Smooth muscle cell (in vitro differentiated cells): ENCODE data around the gene RAB8A. TPM values are rescaled to one million over a fixed set of nuclear protein-coding genes. Genes with fewer than 3 reads are reported as not detected.
"Not testable (repeated sequence)": the region's sequence is repeated elsewhere in the genome, so short reads cannot be mapped to it uniquely, and the experiment has no call there.

Source experiments
- DNase-seq: peaks from one replicate; lab custom pipeline; 2025; ENCODE audit not compliant: unreplicated experiment; lab: John Stamatoyannopoulos, UW
- H2AFZ ChIP-seq: fragments of 200-600 bp; sonication (generic); 2 replicates; pipeline ENCODE4 v1.6.0; 2016; ENCODE audit warnings: antibody characterized with exemption, low read depth, mild to moderate bottlenecking
- H3F3A ChIP-seq: fragments of 200-600 bp; sonication (generic); 2 replicates; pipeline ENCODE4 v1.6.0; 2017; ENCODE audit warnings: antibody characterized with exemption, low read depth
- H3K27ac ChIP-seq: fragments of 200-600 bp; sonication (generic); 2 replicates; pipeline ENCODE4 v1.5.1; 2016; ENCODE audit warnings: low read depth, mild to moderate bottlenecking
- H3K27me3 ChIP-seq: fragments of 200-600 bp; sonication (generic); 2 replicates; pipeline ENCODE4 v1.6.1; 2016; ENCODE audit warnings: low read depth, mild to moderate bottlenecking
- H3K36me3 ChIP-seq: fragments of 200-600 bp; sonication (generic); 2 replicates; pipeline ENCODE4 v1.5.1; 2016; ENCODE audit warnings: low read depth
- H3K4me1 ChIP-seq: fragments of 200-600 bp; sonication (generic); 2 replicates; pipeline ENCODE4 v1.5.1; 2016; ENCODE audit warnings: low read depth
- H3K4me2 ChIP-seq: fragments of 200-600 bp; sonication (generic); 2 replicates; pipeline ENCODE4 v1.6.0; 2016; ENCODE audit warnings: mild to moderate bottlenecking
- H3K4me3 ChIP-seq: fragments of 200-600 bp; sonication (generic); 2 replicates; pipeline ENCODE4 v1.5.1; 2016; ENCODE audit warnings: mild to moderate bottlenecking
- H3K79me2 ChIP-seq: fragments of 200-600 bp; sonication (generic); 2 replicates; pipeline ENCODE4 v1.6.0; 2016; ENCODE audit warnings: low read depth, mild to moderate bottlenecking
- H3K9ac ChIP-seq: fragments of 200-600 bp; sonication (generic); 2 replicates; pipeline ENCODE4 v1.6.0; 2016; ENCODE audit warnings: low read depth
- H3K9me3 ChIP-seq: fragments of 200-600 bp; sonication (generic); replicated peaks from 2 replicates; pipeline ENCODE4 v1.5.1; 2016; ENCODE audit warnings: low read depth
- H4K20me1 ChIP-seq: fragments of 200-600 bp; sonication (generic); 2 replicates; pipeline ENCODE4 v1.6.0; 2016; ENCODE audit warnings: low read depth
- CTCF ChIP-seq: fragments of 200-600 bp; sonication (generic); IDR thresholded peaks from 2 replicates; pipeline ENCODE4 v1.5.1; 2017; ENCODE audit warnings: borderline replicate concordance, mild to moderate bottlenecking, antibody characterized with exemption; ENCODE audit not compliant: insufficient read depth, poor library complexity, severe bottlenecking
- WGBS: methylation state at CpG from one replicate; pipeline ENCODE4 v1.1.7; 2016; ENCODE audit warnings: low lambda C conversion rate; 5-methylcytosine and 5-hydroxymethylcytosine counted together
- polyA plus RNA-seq: library from polyadenylated mRNA; unstranded; fragments of >200 nt; fragmentation: Nextera tagmentation; extraction: Ambion mirVana; gene quantifications from 2 replicates; pipeline ENCODE4 v1.2.1, GENCODE V29; 2016
- total RNA-seq: library from RNA; depleted of rRNA; stranded (reverse); fragments of >200 nt; gene quantifications from 2 replicates; pipeline ENCODE4 v1.2.3, GENCODE V29; 2014

The RAB8A gene
- total and polyA plus RNA-seq, 2 experiments from 2014 or later, result 47.3 to 96.0 TPM

GRCh38 chr19:16098416-16098768, 13.3 kb upstream of the RAB8A start:
- Histone ChIP-seq H3K27me3 (no peaks in the 10 kb centered on the region), H3K4me1 (no peaks in the 10 kb centered on the region), H3K4me3 (no peak overlapping the region), H3K36me3 (peaks cover 38% of the 10 kb centered on the region), H3K4me2 (no peak overlapping the region), H2AFZ (no peak overlapping the region), H3K79me2 (peaks cover 26% of the 10 kb centered on the region), H4K20me1 (peaks cover 100% of the 10 kb centered on the region), H3K9ac (no peak overlapping the region), H3K27ac (peak overlapping the region; percentile 83), H3F3A (peaks cover 90% of the 10 kb centered on the region), H3K9me3 (no peaks in the 10 kb centered on the region)
- 58% methylated on average over 6 of the region's 6 CpGs for WGBS
- no peak for DNase-seq
- TF ChIP-seq CTCF, result no peak

GRCh38 chr19:16098821-16099220, 12.9 kb upstream of the RAB8A start:
- Histone ChIP-seq H2AFZ (no peak overlapping the region), H3K4me1 (no peaks in the 10 kb centered on the region), H3K36me3 (peaks cover 34% of the 10 kb centered on the region), H3K9ac (no peak overlapping the region), H3K27ac (peak overlapping the region; percentile 83), H3F3A (peaks cover 90% of the 10 kb centered on the region), H3K27me3 (no peaks in the 10 kb centered on the region), H3K79me2 (peaks cover 22% of the 10 kb centered on the region), H3K9me3 (no peaks in the 10 kb centered on the region), H4K20me1 (peaks cover 100% of the 10 kb centered on the region), H3K4me3 (no peak overlapping the region), H3K4me2 (no peak overlapping the region)
- 86% methylated on average over 6 of the region's 6 CpGs for WGBS
- no peak for DNase-seq
- TF ChIP-seq CTCF, result no peak

- Histone ChIP-seq H3F3A (peaks cover 86% of the 10 kb centered on the region), H3K36me3 (peaks cover 34% of the 10 kb centered on the region), H3K79me2 (peaks cover 18% of the 10 kb centered on the region), H4K20me1 (peaks cover 94% of the 10 kb centered on the region), H3K27ac (peak overlapping the region; percentile 83)
- WGBS, result 62% methylated on average over 8 of the region's 8 CpGs
- not testable (repeated sequence) for H3K4me2 ChIP-seq, H2AFZ ChIP-seq, H3K9ac ChIP-seq, DNase-seq, H3K9me3 ChIP-seq, H3K4me1 ChIP-seq, H3K4me3 ChIP-seq, H3K27me3 ChIP-seq
Observed at GRCh38 chr19:16099314-16099965, 12.2 kb upstream of the RAB8A start.

- peaks cover 26% of the 10 kb centered on the region for H3K36me3 ChIP-seq
- H3F3A ChIP-seq, result peaks cover 79% of the 10 kb centered on the region
- DNase-seq, result no peak
- H3K4me1 ChIP-seq, result no peaks in the 10 kb centered on the region
- no peaks in the 10 kb centered on the region for H3K9me3 ChIP-seq
- no peak overlapping the region for H3K4me3 ChIP-seq
- H3K79me2 ChIP-seq, result peaks cover 11% of the 10 kb centered on the region
- no peaks in the 10 kb centered on the region for H3K27me3 ChIP-seq
- no peak overlapping the region for H3K9ac ChIP-seq
- no peak for TF ChIP-seq CTCF
- peaks cover 83% of the 10 kb centered on the region for H4K20me1 ChIP-seq
- H3K4me2 ChIP-seq, result no peak overlapping the region
- no peak overlapping the region for H2AFZ ChIP-seq
- H3K27ac ChIP-seq, result peak overlapping the region; percentile 83
- WGBS, result 97% methylated on average over 4 of the region's 4 CpGs
Observed at GRCh38 chr19:16100524-16100923, 11.2 kb upstream of the RAB8A start.
